GM19351 (cell line): ENCODE measurements around the gene TBC1D21.

Experiments used
- ATAC-seq: cut with Tn5 transposase; IDR thresholded peaks from one replicate; pipeline ENCODE4 v1.9.1; 2021; ENCODE audit warnings: mild to moderate bottlenecking, moderate library complexity; ENCODE audit not compliant: unreplicated experiment

The TBC1D21 gene, protein sequence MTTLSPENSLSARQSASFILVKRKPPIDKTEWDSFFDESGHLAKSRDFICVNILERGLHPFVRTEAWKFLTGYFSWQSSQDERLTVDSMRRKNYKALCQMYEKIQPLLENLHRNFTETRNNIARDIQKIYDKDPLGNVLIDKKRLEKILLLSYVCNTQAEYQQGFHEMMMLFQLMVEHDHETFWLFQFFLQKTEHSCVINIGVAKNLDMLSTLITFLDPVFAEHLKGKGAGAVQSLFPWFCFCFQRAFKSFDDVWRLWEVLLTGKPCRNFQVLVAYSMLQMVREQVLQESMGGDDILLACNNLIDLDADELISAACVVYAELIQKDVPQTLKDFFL

DNA sequence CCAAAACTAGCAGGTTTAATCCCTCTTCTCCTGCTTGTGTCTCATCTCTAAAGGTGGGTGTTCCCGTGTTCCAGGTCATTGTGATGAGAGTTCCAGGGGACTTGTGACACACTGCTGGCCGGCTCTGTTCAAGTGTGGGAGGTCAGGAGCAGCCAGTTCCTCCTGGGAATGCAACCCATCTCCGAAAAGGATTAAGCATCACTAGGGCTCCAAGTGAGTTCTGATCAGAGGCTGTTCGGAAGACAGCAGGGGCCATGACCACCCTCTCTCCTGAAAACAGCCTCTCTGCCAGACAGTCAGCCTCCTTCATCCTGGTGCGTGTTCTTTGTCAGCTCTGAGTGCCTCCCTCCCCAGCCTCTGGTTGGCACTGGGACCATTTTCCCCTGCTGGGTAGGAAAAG, at the start of gene TBC1D21:
Gene TBC1D21 (plus strand): TSS at position 109 of the 400 bp plus-strand sequence. CDS start 146 bp downstream, at position 255.
- ATAC-seq, result no peak

DNA sequence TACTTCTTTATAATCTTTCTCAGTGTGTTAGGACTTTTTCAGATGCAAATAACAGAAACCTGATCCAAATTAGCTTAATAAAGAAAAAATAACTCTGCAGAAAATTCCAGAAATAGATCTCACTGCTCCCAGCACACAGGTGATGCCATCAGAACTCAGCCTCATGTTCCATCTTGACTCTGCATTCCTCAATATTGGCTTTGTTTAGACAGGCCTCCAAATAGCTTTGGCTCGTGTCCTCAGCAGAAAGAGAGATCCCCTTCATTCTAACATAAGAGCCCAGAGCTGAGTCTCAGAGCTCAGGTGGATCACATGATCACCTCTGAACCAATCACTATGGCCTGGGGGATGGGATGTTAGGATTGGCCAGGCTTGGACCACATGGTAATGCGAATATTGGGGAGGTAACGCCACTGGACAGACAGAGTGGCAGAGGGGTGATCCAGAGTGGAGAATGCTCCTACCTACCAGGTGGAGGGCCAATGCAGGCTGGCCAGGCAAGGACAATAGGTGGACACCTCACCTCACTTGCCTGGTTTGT, 46.6 kb upstream of the TBC1D21 start:
- no peak for ATAC-seq

DNA sequence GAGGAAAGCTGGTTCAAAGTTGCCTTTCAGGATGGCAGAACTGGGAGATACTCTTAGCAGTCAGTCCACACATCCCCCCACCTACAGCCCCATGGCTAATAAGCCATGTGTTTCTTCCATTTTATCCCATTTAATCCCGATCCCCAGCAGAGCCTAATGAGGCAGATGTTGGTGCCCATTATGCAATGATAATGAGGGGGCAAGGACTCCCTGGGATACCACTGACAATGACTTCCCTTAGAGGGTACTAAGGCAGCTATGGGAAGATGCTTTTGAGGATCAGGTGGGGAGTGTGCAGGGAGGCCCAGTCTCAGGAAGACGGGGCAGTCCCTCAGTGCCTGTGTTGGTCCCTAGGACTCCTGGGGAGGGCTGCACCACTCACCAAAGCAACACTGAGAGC, 43.8 kb upstream of the TBC1D21 start:
- no peak for ATAC-seq

DNA sequence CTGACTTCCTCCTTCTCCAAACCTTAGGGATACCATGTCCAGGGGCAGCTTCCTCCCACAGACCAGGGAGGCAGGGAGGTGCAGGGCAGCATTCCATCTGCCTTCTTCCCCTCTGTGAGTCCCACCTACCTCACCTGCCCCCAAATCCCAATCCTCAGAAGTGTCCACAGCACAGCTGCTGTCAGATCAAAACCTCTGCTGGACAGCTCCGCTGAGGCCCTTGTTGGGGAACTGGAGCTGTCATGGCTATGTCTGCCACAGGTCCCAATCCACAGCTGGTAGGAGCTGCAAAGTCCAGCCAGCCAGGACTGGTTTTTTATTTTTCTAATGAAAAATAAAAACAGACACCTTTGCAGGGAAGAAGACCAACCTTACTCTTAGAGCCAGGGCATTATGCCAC, 40.7 kb upstream of the TBC1D21 start:
- ATAC-seq, result no peak

DNA sequence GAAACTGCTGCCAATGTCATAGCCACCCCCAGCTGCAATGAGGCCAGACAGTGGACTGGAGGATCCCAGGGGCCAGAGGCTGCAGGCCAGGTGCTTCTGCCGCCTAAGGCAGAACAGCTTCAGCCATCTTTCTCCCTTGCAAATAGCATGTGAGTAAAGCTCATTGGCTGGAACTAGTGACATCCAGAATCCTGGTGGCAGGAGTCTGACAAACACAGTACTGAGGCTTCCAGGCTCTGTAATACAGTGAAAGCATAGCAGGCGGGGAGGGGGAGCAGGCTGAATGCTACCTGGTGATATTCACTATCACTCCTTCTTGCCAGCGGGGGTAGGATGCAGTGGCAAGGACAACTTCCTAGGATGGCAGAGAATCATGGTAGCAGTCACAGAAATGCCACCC, 36.5 kb upstream of the TBC1D21 start:
- ATAC-seq, result no peak

DNA sequence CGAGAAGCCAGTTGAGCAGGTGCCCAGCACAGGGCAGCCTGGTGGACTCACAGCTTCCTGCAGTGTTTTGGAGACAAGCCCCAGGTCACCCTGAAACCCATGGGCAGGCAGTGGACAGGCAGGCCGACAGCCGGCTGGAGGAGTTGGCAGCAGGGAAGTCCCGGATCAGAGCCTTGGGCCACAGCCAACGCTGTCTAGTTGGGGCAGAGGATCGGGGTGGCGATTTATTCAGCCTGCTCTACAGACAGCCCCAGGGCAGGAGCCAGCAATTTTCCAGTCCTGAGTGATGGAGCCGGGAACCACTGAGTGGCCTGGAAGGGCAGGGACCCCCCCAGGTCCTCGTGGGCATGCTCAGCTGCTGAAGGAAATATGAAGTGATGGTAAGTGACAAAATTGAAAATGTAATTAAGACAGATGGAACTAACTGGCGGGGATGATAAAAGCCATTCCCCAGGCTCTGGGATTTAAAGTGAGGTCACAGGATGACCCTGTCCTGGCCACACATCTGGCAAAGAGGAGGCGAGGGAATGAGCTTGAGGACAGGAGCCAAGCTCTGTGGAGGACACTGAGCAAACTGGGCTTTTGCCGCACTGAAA, 34.4 kb upstream of the TBC1D21 start:
- ATAC-seq, result no peak

DNA sequence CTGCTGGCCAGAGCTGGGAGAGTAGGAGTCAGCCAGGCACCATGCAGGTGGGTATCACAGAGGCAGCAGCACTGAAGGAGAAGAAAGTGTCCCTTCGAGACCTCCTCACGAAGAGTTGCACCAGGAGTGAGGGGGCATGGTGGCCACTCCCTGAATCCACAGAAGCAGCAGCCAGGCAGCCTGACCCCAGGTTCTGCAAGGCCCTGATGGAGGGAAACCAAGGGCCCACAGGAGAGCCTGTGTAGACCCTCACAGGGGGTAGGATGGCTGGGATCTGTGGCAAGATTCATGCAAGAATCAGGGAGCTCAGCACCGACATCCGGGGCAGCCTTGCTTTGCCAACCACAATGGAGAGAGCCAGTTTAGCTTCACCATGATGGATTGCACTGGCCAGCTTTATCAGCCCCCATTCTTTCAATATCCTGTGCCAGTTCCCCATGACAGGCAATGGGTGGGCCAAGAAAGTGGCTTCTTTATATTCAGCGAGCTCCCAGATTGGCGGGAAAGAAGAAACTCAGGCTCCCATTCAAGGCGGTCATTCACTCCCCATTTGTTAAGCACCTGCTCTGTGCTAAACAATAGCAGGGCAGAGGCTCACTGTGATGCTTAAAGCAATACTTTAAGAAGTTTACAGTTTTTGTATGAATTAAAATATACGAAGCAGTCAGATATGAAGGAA, 33.5 kb upstream of the TBC1D21 start:
- no peak for ATAC-seq

DNA sequence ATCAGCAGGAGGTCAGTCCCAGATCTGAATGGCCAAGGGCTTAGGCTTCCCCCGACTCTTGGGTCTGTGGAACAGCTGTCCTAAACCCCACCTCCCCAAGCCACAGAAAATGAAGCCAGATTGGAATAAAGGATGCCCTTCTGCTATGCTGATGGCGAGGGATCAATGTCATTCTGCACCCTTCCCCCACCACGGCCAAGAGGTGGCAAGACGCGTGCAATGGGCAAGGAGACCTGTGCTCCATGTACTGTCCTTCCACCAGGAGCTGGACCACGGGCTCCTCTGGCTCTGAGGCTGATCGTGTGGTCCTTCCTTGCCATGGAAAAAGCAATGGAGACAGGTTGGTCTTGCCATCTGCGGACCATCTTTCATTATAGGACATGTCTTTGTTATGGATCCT, 32.6 kb upstream of the TBC1D21 start:
- no peak for ATAC-seq

DNA sequence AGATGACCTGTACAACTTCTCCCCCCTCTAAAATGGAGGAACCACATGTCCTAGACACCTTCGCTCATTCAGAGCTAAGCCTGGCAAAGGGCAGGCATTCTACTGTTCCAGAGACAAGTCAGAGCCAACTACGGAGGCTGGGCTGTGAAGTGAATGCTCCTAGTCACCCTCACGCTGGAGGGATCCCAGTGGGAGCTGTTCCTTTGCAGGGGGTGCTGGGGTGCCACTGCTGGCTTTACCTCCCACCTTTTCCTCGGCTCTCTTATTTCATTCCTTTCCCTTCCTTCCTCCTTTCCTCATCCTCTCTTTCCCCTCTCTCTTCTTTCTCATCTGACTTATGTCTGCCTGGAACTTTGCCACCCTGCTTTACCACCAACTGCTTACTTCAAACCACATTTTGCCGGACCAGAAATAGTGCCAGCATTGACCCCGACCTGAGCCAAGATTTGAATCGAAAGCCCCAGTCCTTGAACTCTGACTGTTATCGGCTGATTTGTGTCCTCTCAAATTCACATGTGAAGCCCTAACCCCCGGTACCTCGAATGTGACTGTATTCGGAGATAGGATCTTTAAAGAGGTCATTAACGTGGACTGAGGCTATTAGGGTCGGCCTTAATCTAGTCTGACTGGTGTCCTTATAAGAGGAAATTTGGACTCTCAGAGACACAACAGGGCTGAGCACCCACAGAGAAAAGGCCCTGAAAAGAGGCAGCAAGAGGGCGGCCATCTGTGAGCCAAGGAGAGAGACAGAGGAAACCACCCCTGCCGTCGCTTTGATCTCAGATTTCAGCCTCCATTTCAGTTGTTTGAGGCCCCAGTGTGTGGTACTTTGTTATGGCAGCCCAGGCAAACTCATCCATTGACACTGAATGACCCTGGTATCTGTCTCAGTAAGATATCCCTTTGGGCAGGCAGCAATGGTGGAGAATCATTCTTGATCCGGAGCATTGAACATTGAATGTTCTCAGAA, 31.3 kb upstream of the TBC1D21 start:
- ATAC-seq, result no peak

DNA sequence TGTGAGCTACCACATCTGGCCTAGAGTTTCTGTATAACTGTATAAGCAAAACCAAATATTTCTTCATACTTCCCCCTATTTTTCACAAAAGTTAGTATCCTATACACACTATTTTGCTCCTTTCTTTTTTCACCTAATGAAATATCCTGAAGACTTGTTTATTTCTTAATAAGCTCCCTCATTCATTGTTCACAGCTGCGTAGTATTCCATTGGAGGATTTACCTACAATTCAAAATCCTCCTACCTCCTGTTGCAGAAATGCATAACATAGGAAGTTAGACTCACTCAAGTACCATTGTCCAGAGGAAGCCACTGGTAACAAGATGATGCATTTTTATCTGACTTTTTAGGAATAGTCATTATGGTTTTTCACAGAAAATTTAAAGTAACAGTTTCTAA, 29.6 kb upstream of the TBC1D21 start:
- ATAC-seq, result no peak

DNA sequence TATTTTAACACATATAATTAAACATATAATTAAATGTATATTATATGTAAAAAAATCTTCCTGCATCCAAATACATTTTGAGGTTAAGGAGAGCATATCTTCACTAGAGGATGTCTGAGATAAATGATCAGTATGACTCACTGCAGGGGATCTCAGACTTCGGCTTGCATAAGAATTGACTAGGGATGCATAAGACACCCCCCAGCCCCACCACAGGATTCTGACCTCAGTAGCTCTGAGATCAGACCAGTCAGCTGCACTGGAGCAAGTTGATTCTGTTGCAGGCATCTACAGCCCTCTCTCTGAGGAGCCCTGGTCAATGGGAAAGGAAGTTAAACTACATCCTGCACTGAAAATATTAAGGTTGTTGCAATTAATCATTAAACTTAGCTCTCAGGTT, 29.0 kb upstream of the TBC1D21 start:
- ATAC-seq, result no peak

DNA sequence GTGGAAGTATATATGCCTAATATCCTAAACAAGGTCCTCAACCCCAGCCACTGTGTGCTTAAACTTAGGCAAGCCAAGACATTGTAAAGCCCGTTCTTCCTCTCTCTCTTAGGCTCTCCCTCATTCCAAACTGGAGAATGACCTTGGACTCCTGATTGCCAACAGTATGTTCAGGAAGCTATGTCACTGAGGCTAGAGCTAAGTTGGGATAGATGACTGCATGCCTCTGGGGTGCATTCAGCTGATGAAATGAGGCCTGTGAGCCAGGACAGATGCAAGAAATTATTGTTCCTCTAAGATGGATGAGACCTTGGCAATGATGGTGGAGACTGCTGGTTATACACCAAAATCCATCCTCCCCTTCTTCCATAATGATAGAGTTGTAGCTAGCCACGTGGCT, 27.9 kb upstream of the TBC1D21 start:
- ATAC-seq, result no peak

DNA sequence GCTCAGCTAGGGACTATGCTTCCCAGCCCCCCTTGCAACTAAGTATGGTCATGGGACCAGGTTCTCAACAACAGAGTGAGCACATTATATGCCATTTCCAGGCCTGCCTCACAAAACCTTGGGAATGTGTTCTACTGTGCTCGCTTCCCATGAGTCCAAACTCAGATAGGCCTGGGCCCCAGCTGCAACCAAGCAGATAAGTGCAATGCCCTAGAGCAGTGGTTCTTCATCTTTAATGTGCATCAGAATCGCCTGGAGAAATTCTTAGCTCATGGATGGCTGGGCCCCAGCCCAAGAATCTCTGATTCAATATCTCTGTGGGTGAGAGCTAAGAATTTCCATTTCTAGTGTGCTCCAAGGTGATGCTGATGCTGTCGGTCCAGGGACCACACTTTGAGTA, 27.5 kb upstream of the TBC1D21 start:
- no peak for ATAC-seq

DNA sequence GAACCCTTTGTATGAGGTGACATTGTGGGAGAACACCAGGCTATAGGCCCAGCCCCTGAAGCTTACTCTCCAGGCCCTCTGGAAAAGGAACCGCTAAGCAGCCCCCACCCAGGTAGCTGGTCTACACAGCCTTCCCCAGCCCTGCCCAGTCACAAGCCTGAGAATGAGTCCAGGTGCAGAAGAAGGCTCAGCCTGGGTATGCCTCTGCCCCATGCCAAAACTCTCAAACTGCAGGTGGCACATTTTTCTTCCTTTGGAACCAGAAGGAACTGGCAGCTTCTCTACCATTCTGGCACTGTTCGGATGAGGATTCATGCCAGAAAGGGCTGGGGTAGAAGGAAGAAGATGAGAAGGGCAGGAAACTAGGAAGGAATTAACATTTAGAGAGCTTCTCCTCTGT, 23.7 kb upstream of the TBC1D21 start:
- no peak for ATAC-seq

DNA sequence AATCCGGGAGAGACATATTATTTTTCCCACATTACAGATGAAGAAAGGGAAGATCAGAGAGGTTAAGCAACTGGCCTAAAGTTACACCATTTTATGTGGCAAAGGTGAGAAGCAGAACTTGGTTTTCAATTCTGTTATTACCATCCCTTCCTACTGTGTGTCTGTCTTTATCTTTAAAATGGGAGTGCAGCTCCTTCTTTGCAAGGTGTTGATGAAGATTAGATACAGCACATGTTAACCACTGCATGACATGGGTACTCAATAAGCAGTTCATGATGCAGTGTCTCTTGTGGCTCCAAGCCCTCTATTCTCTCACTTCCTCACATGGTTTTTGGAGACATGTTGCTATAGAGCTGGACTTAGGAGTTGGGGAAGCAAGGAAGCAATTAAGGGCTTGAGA, 23.1 kb upstream of the TBC1D21 start:
- ATAC-seq, result no peak

DNA sequence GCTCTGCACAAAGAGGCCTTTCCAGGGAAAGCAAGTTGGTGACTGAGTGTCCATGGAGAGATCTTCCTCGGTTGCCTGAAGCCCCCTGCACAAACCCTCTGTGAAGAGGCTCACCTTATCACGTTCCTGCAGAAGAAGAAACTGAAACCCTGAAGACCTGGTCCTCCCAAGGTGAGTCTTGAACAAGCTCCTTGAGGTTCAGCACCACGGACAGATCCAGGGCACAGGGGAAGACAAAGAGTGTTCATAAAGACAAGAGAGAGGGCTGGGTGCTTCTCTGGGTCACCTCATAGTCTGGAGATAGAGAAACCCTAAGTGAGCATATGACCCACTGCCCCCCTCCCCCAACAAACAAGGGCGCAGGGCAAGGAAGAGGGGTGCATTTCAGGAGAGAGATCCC, 21.7 kb upstream of the TBC1D21 start:
- ATAC-seq, result no peak

DNA sequence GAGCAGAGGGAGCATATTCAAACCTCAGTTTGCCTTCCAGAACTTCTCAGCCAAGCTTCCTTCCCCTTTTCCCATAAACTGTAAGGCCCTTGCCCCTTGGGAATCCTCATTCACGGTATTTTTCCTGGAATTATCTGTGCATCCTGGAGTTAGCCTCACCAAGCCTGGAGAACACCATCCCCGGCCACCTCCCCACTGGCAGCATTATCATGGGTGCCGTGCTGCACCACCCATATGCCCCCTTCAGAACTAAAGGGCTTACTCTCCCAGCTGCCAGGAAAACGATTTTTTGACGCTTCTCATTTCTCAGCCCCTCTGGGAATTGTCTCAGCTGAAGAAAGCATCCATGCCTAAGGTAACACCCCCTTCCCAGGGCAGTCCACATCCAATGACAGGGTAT, 20.9 kb upstream of the TBC1D21 start:
- ATAC-seq, result no peak

DNA sequence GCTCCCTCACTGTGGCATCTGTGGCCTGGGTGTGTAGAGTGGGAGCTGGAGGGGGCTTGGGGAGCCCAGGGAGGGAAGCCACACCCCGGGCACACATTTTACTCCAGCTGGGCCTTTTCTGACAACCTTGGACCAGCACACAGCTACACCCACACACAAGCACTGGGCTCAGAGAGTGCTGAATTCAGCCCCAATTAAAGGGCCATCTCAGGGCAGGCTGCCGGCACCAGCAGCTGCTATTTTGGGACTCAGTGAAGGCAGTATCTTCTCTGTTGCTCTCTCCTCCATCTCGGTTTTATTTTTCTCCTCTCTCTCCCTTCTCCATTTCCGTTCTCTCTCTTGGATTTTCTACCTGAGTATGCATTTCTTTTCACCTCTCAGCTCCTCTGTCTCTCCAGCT, 19.1 kb upstream of the TBC1D21 start:
- no peak for ATAC-seq

DNA sequence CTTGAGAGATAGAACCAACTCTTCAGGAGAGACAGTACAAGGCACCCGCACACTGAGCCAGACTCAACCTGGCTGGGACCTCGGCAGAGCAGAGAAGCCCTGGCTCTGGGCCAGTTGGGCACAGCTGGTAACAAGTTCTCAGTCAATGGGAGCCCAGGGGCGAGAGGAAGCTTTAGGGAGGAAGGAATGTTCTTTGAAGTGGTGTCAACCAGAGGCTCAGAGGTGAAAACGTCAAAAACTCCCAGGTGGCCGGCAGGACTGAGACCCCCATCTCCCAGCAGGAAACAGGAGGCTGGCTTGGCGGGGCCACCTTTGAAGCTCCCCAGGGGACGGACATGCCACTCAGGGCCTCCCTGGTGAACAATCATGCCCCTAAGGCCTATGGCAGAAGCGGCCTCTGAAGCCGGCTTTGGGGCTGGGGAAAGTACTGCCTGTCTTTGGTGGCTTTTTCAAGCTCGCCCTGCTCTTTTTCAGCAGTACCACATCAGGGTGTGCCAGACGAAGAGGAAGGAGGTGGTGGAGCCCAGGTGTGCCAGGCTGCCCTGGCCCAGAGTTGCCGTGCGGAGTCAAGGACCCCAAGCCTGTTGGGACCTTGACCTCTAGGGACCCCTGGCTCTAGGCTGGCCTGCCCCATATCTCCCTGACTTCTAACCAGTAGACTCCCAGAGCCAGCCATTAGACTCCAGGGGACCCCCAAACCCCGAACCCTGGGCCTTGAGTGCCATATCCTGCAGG, 16.7 kb upstream of the TBC1D21 start:
- no peak for ATAC-seq
